ENCODE measurements around the gene TMEM54.

GRCh38 chr1:32881871-32882850 lies 19.0 kb downstream of the TMEM54 start:
- TF ChIP-seq ZNF19 (tag by site-specific recombination; IDR thresholded peaks at IDR 0.05; ENCODE audit: low read depth) (no peak), CTCF (tag by site-specific recombination; IDR thresholded peaks at IDR 0.05) (no peak), ZNF623 (tag by site-specific recombination; IDR thresholded peaks at IDR 0.05) (no peak), ZNF146 (tag by site-specific recombination; IDR thresholded peaks at IDR 0.05) (no peak), KLF16 (tag by site-specific recombination; IDR thresholded peaks at IDR 0.05) (no peak), SETDB1 (IDR thresholded peaks at IDR 0.05; ENCODE audit: insufficient read length, low read length) (no peak), ZNF174 (tag by site-specific recombination; IDR thresholded peaks at IDR 0.05) (no peak)

Measured in HEK293 (cell line).